ENCODE results near the gene BABAM2.
"Not testable (repeated sequence)": the region's sequence is repeated elsewhere in the genome, so short reads cannot be mapped to it uniquely, and the experiment has no call there.

Gene BABAM2

DNA sequence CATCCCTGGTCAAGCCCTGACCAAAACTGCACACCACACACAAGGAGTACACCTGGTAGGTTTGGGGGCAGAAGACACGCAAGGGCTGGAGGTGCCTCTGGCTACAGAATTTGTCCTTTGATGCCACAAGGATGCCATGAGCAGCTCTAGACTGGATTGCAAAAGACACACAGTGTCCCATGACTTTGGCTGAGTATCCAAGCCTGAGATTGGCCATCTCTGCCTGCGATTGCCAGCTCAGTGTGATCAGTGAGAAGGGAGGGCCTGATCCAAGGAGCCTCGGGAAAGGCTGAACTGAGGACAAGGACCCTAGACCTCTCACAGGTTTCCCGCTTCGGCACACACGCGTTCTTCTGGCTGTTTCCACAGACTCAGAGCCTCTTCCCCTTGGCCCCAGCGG, 442.2 kb downstream of the BABAM2 start:
- DNase-seq (ENCODE audit: low spot score) = no peak

DNA sequence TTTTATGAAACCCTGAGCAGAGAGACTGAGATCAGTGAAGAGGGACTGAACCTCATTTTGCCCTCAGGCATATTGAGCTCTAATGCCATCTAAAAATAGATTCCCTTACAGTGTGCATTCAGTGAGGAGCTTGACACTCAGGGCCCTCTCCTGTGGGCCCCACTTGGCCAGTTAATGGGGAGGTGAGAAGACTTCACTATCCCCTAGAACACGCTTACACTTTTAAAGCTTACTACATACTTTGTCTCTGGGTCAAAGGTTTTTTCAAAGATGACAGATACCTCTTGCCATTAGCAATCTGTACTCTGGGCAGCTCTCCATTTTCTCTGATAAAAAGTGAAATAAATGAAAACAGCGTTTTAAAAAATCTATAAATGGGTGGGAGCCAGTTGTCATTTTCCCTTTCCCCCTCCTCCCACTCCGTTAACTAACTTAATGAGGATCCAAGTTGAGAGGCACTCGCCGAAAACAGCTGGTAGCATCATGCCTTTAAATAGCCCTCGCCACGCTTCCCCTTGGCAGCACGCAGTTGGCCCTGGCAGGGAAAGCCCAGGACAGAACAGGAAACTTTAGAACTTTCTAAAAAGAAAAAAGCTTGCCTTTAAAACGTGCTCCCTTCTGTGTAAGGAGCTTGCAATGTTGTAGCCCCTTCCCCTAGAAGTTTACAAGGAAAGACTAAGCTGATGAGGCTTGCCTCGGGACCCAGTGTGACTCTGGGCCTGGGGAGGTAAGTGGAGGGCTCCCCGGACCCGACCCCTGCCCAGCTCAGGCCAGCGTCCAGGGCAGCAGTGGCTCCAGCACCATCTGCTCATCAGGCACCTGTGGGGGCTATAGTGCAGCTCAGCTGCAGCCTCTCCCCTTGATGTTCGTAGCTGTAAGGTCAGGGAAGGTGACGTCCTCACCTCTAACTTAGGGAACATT, 443.3 kb downstream of the BABAM2 start:
- no peak for DNase-seq (ENCODE audit: low spot score)

DNA sequence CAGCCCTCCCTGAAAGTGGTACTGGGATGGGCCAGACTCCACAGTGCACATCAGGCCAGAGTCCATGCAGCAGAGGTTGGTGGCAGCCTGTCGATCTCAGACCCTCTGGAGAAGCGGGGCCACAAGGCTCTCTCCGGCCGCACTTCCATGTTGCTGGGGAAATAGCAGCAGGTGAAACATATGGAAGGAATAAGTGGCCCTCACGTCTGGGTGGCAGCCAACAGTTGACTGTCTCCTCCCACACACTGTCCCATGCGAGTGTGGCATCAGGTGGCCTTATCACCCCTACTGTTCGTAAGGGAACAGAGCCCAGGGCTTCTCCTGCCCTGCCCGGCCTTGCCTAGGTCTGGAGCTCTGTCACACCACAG, 444.0 kb downstream of the BABAM2 start:
- no peak for DNase-seq (ENCODE audit: low spot score)

DNA sequence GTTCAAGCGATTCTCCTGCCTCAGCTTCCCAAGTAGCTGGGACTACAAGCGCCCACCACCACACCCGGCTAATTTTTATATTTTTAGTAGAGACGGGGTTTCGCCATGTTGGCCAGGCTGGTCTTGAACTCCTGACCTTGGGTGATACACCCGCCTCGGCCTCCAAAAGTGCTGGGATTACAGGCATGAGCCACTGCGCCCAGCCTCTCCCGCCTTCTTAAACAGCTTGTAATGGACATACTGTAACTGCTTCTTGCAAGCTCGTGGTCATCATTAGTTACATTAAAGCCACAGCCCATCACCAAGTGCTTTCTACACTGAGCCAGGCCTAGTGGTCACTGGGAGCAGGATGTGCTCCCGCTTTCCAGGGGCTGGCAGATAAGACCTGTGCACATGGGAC, 444.7 kb downstream of the BABAM2 start:
- DNase-seq (ENCODE audit: low spot score) = not testable (repeated sequence)

DNA sequence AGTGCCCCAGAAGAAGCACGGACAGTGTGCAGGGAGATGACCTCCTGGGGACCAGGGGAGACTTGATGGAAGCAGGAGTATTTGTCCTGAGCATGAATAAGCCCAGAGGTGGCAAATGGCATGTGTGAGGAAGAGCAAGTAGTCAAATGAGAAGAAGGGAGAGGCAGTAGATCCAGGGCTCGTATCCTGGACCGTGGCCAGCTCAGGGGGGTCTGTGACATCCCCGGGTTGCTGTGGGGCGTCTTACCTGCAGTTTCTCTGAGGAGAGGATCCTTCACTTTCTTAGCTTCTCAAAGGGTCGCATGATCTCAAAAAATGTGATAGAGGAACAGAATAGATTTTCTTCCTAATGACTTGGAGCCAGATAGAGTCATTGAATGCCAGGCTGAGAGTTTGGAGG, 445.1 kb downstream of the BABAM2 start:
- DNase-seq (ENCODE audit: low spot score) = no peak

DNA sequence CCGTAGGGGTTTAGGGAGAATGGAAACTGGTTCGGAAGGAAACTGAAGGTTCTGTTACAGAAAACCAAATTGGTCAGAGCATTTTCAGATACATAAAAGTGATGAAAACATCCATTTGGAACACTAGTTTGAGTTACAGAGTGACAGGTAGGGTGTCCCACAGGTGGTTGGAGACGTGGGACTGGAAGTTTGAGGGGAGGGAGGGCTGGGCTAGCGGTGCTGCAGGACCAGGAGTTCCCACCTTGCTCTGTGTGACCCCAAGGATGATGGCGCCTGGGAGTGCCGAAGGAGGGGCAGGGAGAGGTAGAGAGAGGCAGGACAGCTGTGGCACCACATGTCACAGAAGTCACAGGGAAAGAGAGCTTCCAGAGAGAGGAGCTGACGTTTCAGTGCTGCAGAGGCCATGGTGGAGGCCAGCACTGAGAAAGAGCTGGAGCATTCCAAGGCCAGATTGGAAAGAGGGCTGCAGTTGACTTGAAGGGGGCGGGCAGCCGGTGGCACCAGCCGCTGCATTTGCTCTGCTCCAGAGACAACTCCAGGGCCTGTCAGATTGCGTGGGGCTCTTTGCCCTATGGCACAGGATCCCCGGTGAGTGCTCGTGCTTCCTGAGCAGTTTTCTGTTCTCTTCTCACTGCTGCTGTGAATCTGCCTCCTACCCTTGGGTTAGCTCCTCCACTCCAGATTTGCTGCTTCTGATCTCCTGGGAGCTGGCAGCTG, 445.9 kb downstream of the BABAM2 start:
- no peak for DNase-seq (ENCODE audit: low spot score)

DNA sequence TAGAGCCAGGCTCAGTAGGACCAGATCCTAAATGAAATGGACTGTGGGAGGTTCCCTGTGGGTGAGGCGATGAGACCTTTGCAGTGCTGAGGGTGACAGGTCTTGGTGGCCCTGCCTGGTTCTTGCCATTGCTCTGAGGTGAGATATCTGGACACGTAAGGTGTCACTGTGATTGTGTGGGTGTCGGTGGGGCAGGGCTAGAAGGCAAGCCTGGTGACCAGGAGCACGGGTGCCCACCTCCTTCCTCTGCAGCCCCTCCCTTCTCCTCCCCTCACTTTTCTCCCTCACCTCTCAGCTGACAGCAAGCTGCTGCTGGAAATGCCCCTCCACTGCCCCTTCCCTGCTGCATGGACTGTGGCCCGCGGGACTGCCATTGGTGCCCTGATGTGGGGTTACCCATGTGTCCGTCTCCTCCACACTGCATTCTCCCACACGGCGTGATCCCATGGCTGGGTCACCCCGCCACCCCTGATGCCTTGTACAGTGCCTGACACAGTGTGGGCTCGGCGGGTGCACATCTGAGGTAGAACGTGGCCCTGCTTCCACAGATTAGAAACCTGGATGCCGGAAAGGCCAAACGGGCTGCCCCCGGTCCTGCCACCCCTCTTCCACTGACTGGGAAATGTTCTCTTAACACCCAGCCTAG, 446.6 kb downstream of the BABAM2 start:
- no peak for DNase-seq (ENCODE audit: low spot score)

DNA sequence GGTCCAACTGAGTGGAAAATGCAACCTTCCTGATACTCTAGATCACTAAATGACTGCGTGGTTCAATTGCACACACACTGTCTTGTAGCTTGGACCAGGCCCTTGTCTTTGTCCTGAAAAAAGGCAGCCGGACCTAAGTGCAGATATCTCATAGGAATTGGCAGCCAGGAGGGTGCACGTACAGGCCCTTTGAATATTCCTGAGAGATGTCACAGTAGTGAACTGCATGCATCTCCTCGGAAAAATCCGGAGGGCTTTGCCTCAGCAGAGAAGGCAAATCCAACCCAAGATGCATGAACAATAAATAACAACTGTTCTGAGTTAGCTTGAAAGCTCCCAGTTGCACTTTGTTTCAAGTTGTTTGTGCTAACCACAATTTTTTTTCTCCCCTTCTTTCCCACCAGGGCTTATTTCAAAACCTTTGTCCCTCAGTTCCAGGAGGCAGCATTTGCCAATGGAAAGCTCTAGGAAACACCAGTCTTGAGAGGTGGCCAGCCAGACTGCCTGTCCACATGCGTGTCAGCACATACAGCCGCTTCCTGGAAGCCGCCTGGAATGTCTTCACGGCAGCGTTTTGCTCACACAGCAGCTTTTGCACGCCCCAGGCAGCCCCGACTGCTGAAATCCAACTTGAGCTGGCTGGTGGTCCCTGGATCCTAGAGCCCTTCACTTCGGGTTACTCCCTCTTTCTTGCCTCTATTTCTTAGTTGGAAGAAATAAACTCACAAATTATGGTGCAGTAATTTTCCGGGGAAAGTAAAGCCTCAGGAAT, 447.7 kb downstream of the BABAM2 start:
- DNase-seq (ENCODE audit: low spot score) = no peak

DNA sequence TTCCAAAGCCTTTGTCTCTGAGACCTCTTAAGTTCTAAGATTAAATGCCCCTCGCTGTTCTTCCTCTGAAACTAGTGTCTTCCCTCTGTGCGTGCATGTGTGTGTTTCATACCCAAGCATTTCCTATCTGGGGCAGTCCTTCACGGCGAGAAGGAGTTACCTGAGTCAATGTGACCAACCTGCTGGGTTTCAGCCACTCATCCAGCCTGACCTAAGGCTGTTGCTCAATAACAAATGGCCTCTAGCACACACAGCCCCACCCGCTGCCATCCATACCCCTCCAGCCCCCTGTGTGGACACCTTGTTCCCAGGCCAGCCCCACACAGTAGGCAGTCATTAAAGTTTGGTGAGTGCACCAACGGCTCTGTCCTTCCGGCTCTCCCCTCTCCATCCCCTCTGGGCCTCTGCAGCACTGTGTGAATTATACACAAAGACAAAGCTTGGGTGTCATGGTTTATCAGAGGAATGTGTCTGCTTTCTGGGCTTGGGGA, 448.3 kb downstream of the BABAM2 start:
- no peak for DNase-seq (ENCODE audit: low spot score)

DNA sequence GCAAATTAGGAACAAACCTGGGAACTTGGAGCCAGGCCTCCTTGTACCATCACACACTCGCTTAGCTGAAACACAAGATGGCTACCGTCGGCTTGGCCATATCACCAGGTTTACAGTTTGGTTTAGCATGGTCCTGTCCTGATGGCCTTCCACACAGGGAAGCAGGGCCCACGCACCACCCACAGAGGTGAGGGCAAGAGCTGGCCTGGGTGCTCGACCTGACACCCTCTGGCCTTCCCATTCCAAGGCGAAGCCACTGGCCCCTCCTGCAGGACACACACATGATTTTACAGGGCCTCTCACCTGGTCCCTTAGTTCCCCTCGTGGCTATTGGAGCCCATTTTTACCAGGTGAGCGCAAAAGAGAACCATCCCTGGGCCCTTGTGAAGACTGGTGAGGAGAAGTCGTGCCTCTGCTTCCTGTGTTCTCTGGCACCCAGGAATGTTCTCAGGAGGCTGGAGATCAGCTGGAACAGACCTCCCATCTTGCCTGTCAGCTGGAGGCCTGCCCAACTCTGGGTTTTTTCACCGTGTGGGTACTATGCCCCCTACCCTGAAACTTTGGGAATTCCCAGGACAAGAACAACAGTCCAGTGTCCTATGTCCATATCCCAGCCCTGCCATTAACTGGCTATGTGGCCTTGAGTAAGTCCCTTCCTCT, 449.1 kb downstream of the BABAM2 start:
- DNase-seq (ENCODE audit: low spot score) = no peak

DNA sequence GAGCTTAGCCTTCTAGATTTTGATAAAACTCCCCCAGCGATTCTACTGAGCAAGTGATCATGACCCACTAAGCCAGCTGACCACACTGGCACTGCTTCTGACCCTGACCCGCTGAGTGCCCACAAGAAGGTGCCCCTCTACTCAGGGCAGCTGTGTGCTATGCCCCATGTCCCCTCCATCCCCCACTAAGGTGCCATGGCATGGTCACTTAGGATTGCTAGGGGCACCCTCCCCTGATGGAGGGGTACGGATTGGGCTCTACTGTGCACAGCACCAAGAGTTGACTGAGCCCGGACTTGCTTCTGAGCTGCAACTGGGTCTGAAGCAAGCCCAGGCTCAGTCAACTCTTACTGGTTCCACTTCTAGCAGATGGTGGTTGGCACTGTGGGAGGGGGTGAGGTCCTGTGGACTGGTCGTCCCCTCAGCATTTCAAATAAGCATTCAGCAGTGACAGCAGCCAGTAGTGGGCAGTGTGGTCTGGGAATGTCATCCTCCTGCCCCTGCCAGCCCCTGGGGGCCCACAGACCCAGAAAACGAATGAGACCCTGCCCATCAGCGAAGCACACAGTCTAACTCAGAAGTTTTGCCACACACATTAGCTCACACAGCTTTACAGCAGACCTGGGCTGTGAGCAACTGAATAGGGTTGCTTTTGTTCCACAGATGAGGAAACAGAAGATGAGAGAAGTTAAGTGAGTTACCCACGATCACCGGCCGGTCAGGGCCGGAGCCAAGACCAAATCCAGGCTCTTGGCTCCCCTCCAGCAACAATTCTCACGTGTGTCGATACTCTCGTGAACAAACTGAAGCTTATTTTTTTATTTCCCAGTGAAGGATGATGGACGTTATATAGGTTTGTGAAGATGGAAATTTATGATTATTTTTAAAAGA, 450.0 kb downstream of the BABAM2 start:
- no peak for DNase-seq (ENCODE audit: low spot score)

DNA sequence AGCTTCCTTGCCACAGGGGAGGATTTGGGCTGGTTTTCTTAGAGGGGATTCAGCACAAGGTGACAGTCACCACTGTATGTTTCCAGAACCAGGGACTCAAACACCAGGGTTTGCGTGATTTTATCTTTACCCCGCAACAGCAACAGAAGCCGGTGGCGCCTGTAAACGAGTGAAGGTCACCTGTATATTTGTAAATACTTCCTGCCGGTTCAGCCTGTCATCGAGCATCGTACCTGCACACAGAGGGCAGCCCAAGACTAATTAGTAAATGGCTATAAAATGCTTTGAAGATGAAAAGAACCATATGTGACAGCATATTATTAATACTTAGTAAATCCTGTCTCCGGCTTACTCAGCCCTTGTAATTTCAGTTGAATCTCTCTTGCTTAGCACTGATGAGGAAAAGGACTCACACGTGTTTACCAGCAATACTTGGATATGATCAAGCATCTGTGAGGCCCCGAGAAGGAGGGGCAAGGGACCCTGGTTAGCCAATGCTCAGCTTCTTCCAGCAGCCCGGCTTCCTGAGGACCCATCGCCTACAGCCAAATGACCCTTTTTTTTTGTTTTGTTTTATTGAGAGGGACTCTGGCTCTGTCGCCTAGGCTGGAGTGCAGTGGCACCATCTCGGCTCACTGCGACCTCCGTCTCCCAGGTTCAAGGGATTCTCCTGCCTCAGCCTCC, 450.8 kb downstream of the BABAM2 start:
- no peak for DNase-seq (ENCODE audit: low spot score)

DNA sequence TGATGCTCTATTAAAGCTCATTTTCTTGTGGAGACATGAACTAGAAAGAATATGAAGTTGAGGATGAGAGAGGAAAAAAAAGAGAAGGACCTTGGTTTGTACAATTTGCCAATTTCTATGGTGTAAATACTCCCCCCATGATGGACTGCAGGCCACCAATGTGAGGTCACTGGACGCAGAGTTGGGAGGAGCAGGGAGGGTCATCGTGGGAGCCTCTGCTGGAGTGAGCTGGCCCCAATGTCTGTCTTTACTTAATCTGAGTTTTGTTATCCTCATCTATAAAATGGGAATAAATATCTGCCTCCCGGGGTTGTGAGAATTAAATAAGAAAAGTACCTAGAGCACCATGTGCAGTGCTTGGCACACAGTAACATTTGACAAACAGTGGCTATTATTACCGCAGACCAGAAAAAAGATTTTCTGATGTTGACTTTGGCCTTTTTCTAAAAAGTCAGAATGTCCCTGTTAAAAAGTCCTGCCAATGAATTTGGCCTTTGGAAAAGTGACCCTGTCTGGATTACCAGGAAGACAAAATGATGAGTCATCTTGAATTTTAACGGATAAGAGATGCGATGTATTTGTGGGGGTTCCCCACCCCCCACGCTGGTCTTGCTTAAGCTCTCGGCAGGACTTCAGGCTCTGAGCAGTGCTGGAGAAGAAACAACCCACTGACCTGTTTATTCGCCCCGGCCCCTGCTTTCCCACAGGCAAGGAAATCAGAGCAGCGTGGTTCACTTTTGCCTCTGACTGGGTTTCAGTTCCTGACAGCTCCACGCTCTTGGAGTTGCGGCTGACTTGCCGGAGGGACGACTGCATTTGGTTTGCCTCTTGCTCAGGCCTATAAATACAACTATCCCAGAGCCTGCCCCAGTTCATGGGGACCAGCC, 451.8 kb downstream of the BABAM2 start:
- no peak for DNase-seq (ENCODE audit: low spot score)

DNA sequence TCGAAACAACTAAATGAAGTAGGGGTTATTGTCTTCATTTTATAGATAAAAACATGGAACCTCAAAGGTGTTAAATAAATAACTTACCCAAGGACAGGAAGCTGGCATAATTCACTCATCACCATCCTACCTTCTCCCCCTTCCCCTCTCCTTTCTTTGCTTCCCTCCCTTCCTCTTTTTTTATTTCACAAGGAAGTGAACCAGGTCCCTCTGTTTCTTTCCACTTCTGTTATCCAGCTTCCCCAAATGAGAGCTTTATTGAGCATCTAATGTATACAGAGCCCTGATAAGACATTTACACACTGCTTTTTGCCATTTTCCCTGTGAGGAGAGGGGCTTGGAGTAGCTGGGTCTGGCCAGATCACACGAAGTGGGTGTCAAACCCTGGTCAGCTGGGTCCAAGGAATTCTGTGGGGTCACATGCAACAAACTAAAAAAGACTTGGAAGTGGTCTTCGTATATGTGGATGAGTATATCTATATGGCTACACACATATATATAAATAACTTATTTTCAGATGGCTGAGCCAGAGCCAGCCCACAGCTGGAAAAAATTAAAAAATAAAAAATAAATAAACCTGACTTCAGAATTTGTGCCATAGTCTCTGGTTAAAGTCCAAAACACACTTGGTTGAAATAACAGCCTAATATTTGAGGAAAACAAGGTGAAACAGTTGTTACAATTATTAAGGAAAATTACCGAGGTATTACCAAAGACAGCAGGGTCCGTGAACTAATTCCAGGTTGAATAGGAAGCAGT, 452.8 kb downstream of the BABAM2 start:
- no peak for DNase-seq (ENCODE audit: low spot score)

DNA sequence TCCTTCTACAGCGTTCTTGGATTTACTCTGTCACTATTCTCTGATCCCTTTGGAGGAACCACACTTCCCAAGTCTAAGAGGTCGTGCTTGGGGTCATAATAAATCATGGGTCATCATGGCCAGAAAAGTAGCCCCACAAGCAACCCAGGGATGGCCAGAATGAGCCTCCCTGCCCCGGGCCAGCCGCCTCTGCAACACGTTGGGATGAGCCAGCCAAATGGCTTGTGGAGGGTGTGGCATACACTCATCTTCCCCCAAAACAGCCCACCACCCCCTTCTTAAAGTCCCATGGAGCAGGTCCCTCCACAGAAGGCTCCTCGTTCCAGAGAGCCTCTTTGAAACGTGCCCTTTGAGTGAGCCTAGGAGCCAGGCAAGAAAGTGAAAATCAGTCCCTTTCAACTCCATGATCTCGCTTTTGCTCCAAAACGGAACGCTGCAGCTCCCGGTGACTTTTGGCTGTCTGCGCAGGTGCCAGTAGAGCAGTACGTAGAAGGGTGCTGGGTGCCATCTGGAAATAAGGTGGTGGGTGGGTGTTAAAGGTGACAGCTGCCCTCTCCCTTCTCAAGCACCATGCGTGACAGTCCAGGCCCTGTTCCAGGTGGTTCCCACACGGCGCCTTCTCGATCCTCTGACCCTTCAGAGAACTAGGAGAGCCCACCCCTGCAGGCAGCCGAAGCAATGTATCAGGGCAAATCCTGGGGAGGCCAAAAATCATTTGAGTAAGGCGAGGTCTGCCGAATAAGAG, 453.6 kb downstream of the BABAM2 start:
- no peak for DNase-seq (ENCODE audit: low spot score)

DNA sequence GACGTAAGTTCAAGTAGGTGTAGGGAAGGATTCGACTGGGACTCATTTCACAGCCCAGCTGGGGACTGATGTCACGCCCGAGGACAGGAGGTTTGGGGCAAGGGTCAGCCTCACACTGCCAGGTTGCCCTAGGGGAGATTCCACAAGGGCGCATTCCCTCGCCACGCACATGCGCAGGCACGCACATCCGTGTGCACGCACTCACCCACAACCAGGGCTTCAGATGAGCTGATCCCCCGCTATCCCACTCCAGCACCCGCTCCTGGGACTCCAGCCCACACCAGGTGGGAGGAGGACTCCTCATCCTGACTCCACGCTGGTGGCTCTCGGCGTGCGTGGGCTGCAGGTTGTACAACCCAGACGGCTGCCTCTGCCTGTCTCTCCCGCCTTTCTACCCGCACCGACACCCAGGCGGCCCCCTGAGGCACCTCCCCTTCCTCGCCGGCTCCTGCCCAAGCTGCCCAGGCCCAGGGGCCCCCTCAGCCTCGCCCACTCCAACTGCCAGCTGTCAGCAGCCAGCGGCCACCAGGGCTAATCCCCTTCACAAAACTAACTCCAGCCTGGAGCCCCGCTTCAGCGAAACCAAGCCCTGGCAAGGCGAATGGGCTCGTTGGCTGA, 454.3 kb downstream of the BABAM2 start:
- no peak for DNase-seq (ENCODE audit: low spot score)

DNA sequence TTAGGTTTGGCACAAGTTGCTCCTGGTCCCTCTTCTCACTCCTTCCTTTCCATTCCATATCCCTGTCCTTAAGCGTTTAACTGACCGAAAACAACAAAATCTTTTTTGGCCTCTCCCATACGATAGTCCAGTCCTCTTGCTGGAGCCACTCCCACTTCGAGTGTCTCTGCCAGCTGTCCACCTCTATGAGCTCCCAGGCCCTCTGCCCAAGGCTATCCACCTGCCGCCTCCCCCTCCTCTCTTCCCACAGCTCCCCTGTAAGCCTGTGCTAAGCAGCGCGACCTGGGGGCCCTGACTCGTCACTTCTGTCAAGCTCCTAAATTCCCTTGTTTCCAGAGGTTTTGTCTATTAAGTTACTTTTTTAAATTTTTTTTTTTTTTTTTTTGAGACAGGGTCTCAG, 455.1 kb downstream of the BABAM2 start:
- DNase-seq (ENCODE audit: low spot score) = no peak

Data from CD4-positive, alpha-beta T cell treated with Interleukin-15 for 4 hours (primary cell).